GM12874 (cell line): ENCODE measurements around the gene MFAP4.

ENCODE experiments used
- TF ChIP-seq, protein P1 (sequence below): IDR thresholded peaks from 2 replicates; pipeline ENCODE4 v1.5.1; 2011; ENCODE audit warnings: low read depth, mild to moderate bottlenecking, control low read depth, low read length, moderate library complexity; ENCODE audit not compliant: insufficient read depth

MFAP4 gene

GRCh38 chr17:19361326-19361725 lies 25.7 kb downstream of the MFAP4 start:
- TF ChIP-seq, protein P1, sequence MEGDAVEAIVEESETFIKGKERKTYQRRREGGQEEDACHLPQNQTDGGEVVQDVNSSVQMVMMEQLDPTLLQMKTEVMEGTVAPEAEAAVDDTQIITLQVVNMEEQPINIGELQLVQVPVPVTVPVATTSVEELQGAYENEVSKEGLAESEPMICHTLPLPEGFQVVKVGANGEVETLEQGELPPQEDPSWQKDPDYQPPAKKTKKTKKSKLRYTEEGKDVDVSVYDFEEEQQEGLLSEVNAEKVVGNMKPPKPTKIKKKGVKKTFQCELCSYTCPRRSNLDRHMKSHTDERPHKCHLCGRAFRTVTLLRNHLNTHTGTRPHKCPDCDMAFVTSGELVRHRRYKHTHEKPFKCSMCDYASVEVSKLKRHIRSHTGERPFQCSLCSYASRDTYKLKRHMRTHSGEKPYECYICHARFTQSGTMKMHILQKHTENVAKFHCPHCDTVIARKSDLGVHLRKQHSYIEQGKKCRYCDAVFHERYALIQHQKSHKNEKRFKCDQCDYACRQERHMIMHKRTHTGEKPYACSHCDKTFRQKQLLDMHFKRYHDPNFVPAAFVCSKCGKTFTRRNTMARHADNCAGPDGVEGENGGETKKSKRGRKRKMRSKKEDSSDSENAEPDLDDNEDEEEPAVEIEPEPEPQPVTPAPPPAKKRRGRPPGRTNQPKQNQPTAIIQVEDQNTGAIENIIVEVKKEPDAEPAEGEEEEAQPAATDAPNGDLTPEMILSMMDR, result no peak

DNA sequence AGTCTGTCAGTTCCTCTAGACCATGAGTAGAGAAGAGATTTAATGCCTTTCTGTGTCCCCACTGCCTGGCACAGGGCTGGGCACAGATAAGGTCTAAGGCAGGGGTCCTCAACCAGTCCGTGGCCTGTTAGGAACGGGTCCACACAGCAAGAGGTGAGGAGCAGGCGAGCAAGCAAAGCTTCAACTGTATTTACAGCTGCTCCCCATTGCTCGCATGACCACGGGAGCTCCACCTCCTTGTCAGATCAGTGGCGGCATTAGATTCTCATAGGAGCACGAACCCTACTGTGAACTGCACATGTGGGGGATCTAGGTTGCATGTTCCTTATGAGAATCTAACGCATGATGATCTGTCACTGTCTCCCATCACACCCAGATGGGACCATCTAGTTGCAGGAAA lies 26.2 kb downstream of the MFAP4 start:
- TF ChIP-seq, protein P1, result no peak

DNA sequence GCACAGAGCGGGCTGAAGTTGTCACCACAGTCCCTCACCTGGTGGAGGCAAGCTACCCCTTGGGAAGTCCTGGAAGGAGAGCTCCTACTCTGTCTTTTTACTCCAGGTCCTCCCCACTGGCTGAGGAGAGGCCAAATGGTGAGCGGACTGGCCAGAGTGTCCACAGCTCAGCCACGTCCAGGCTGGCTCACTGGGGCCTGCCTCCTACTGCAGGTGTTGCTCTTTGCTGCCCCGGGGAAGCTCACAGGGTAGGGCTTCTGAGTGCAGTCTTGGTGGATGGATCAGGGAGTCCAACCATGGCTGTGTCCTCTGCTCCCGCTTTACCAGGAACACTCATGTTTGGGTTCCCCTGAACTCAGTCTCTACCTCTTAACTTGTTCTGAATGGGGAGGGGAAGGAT lies 27.1 kb downstream of the MFAP4 start:
- TF ChIP-seq, protein P1, result no peak

DNA sequence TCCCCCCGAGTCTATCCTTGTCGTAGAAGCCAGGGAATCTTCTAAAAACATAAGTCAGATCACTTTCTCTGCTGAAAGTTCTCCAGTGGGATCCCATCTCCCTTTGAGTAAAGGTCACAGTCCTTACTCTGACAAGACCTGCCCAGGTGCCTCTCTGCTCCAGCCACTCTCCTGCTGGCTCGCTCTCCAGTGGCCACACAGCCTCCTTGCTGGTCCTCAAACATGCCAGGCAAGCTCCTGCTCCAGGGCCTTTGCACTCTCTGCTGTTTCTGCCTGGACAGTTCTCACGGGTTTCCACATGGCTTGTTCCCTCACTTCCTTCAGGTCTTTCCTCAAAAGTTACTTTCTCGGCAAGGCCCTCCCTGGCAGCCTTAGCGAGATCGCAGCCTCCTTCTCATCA lies 27.8 kb downstream of the MFAP4 start:
- TF ChIP-seq, protein P1, result no peak

DNA sequence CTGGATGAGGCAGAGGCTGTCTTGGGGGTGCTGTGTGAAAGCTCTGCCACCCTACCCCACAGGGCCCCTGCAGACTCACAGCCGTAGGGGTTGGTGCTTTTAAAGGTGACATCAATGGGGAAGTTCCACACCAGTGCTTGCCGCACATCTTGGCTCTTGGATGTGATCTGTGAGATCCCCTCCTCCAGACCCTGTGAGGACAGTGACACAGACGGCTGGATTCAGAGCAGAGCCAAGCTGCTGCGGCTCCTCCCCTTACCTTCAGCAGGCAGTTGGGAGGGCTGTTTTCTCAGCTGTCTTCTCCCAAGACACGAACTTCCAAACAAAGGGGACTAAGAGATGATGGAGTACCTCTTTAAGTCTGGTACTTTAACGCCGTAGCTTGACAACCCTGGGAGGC lies 29.2 kb downstream of the MFAP4 start:
- TF ChIP-seq, protein P1, result no peak

DNA sequence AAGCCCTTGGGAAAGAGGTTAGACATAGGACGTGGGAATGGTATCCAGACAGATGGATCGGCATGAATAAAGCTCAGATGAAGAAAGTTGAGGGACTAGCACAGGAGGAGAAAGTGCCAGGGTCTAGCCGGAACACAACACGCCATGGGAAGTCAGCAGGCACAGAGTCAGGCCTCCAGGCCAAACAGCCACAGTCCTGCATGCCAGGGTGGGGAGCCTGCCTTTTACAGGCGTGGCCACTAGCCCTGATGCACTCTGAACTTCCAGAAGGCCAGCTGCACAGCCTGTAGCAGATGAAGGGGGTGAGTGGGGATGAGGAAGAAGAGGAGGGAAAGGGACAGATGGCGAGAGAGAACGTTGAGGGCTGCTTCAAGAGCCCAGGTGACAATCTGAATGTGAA lies 29.6 kb downstream of the MFAP4 start:
- TF ChIP-seq, protein P1, result no peak

DNA sequence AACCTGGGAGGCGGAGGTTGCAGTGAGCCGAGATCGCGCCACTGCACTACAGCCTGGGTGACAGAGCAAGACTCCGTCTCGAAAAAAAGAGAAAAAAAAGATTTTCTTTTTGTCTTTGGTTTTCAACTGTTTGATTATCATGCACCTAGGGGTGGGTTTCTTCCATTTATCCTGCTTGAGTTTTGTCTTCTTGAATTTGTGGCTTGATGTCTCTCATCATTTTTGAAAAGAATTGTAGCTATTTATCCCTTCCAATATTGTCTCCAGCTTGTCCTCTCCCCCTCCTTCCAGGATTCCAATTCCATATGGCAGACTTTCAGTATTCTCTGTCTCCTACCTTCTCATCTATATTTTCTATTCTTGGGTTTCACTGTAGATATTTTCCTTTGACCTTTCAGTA lies 32.2 kb downstream of the MFAP4 start:
- TF ChIP-seq, protein P1, result no peak

- TF ChIP-seq, protein P1, result no peak
Observed at GRCh38 chr17:19348806-19349205, 38.2 kb downstream of the MFAP4 start.
